AG04449 (cell line): ENCODE measurements around the gene CCL17.

Experiments used
- CTCF ChIA-PET: fragments of 350-600 bp; formaldehyde crosslinking; extraction: SDS; loops from one replicate; lab custom pipeline; 2021; ENCODE audit warnings: antibody characterized with exemption; lab: Yijun Ruan, JAX
- POLR2A ChIA-PET: fragments of 400-600, 350-600 bp; formaldehyde crosslinking; extraction: SDS; loops from one replicate; lab custom pipeline; 2020; ENCODE audit warnings: antibody characterized with exemption, inconsistent platforms; lab: Yijun Ruan, JAX
- DNase-seq: peaks from one replicate; pipeline ENCODE4 v3.0.0-alpha.2; 2010; ENCODE audit warnings: low read depth, low spot score
- H3K4me3 ChIP-seq: 2 replicates; pipeline ENCODE4 v1.5.1; 2011; ENCODE audit warnings: low read depth, mild to moderate bottlenecking, control low read depth, low read length
- TF ChIP-seq, protein P1 (sequence below): IDR thresholded peaks from one replicate; pipeline ENCODE4 v1.5.1; 2011; ENCODE audit warnings: mild to moderate bottlenecking, moderate library complexity, low read length, control low read depth, inconsistent platforms; ENCODE audit not compliant: insufficient read depth; ENCODE audit errors: missing control alignments

The CCL17 gene

DNA sequence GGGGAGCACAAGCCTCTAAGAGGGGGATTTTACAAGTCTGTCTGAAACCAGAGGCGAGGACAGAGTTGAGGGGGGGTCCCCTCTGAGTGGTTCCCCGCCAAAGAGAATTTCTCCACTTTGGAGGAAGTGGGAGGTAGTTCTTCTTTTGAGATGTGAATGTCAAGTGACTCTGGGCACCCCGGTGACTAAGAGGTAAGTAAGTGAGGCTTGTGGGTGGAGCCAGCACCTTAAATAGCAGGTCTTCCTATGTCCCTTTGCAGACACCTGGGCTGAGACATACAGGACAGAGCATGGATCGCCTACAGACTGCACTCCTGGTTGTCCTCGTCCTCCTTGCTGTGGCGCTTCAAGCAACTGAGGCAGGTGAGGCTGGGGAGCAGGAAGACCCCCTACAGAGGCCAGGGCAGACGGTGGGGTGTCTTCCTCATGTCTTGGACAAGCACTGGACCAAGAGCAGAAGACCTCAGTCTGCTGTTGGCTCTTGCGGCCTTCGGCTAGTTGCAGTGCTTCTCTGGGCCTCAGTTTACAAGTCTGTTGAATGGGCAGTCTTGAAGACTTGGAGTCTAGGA, 46.0 kb upstream of the CCL17 start, which contains the start of gene CCL22:
Gene CCL22 (plus strand): TSS at position 257 of the 569 bp plus-strand sequence. CDS start 34 bp downstream, at position 291.
- TF ChIP-seq, protein P1, sequence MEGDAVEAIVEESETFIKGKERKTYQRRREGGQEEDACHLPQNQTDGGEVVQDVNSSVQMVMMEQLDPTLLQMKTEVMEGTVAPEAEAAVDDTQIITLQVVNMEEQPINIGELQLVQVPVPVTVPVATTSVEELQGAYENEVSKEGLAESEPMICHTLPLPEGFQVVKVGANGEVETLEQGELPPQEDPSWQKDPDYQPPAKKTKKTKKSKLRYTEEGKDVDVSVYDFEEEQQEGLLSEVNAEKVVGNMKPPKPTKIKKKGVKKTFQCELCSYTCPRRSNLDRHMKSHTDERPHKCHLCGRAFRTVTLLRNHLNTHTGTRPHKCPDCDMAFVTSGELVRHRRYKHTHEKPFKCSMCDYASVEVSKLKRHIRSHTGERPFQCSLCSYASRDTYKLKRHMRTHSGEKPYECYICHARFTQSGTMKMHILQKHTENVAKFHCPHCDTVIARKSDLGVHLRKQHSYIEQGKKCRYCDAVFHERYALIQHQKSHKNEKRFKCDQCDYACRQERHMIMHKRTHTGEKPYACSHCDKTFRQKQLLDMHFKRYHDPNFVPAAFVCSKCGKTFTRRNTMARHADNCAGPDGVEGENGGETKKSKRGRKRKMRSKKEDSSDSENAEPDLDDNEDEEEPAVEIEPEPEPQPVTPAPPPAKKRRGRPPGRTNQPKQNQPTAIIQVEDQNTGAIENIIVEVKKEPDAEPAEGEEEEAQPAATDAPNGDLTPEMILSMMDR = no peak
- DNase-seq = no peak
- H3K4me3 ChIP-seq = no peak within 1 kb of the TSS
- ChIA-PET CTCF (no interaction called here), POLR2A (no interaction called here)

DNA sequence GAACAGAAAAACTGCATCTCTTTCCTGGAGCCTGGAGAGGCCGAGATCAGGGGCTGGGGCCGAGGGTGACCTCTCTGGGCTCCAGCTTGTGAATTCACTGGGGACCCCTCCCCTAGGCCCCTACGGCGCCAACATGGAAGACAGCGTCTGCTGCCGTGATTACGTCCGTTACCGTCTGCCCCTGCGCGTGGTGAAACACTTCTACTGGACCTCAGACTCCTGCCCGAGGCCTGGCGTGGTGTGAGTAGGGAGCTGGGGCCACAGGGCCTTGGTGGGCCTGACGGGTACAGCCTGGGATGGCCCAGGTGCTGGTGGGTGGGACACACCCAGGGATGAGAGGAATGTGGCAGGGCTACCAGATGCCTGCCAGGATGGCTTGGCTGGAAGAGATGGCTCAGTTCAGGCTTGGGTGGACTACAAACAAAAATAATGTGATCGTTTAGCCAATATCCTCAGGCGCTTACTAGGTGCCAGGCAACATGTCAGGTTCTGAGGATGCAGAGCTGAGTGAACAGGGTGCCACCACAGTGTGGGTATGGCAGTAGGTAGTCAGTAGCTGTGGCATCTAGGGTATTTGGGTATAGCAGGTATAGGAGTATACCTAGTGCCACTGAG, 44.1 kb upstream of the CCL17 start:
- CTCF ChIA-PET = interaction anchor here (1.6 kb wide), 1 partner anchor 58 kb away, joined by 4 read pairs; no protein-coding TSS in a partner anchor
- TF ChIP-seq, protein P1 = no peak
- POLR2A ChIA-PET = no interaction called here
- no peak overlapping the region for H3K4me3 ChIP-seq
- no peak for DNase-seq

DNA sequence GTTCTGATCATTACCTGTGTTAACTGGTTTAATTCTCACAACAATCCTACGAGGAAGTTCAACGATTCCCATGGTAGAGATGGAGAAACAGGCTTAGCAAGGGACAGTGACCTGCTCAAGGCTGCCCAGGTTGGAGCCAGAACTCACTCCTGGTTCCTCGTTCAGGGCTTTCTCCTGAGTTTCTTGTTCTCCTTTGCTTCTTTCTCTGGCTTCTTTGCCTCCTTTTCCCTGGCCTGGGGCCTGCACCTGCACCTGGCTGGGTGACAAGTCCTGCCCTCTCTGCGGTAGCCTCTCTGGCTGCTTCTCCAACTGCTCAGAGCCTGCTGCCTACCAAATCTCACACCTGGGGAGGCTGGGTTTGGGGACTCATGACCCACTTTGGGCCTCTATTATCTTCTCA, 43.2 kb upstream of the CCL17 start:
- CTCF ChIA-PET = interaction anchor here (1.6 kb wide), 1 partner anchor 59 kb away, joined by 4 read pairs; no protein-coding TSS in a partner anchor
- TF ChIP-seq, protein P1 = no peak
- no peak for DNase-seq
- no peak overlapping the region for H3K4me3 ChIP-seq
- POLR2A ChIA-PET = no interaction called here

DNA sequence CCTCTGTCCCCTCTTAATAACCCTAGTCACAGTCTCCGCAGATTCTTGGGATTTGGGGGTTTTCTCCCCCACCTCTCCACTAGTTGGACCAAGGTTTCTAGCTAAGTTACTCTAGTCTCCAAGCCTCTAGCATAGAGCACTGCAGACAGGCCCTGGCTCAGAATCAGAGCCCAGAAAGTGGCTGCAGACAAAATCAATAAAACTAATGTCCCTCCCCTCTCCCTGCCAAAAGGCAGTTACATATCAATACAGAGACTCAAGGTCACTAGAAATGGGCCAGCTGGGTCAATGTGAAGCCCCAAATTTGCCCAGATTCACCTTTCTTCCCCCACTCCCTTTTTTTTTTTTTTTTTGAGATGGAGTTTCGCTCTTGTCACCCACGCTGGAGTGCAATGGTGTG, 40.4 kb upstream of the CCL17 start:
- TF ChIP-seq, protein P1 = no peak
- DNase-seq = no peak
- ChIA-PET POLR2A (no interaction called here), CTCF (no interaction called here)
- H3K4me3 ChIP-seq = no peak overlapping the region

DNA sequence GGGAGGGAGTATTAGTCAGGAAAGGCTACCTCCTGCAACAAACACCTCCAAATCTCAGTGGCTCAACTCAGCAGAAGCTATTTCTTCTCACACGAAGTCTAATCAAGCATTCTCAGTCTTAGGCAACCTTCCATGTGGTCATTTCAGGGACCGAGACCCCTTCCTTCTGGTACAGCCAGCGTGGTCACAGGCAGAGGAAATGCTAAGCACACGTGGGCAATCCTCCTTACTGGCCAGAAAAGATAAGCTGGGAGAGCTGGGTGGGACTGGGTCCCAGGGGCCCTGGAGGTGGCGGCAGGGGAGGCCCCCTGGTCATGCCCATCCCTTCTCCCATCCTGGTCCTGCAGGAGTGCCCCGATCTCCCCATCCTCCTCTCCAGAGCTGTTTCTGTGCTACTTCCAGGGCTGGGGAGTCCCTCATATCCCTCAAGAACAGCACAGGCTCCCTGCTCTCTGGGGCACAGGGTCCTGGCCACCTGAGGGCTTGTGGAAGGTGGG, 38.0 kb upstream of the CCL17 start:
- no peak overlapping the region for H3K4me3 ChIP-seq
- TF ChIP-seq, protein P1 = no peak
- DNase-seq = no peak
- CTCF ChIA-PET = interaction anchor here (1.0 kb wide), 1 partner anchor 51 kb away, joined by 3 read pairs; no protein-coding TSS in a partner anchor
- POLR2A ChIA-PET = no interaction called here

DNA sequence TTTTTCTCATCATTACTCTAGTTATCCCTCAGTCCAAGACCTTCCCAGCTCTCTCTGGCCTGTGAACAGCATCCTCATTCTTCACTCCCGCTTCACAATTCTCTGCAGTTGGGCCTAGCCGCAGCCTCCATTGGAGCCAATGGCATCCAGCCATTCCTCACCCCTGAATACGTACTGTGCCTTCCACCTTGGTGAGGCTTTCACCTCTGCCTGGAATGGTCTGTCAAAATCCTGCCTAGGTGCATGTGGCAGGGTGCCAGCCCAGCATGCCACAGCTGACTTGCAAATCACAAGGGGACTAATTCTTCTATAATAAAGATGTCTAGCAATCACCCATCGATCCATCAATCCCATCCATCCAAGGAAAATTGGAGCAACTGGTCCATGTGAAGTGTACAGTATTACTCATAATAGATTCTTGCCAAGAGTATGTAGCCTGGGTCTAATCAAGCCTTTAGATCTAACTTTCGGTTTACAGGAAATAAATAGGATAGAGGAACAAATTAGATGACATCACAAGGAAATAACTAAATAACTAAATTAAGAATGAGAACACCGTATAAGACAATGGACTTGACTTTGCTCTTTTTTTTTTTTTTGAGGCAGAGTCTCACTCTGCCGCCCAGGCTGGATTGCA, 37.3 kb upstream of the CCL17 start:
- ChIA-PET POLR2A (no interaction called here), CTCF (interaction anchor here (1.0 kb wide), 1 partner anchor 50 kb away, joined by 3 read pairs; no protein-coding TSS in a partner anchor)
- TF ChIP-seq, protein P1 = no peak
- DNase-seq = no peak
- H3K4me3 ChIP-seq = no peak overlapping the region
